Natural killer cell (primary cell): ENCODE measurements around the gene VSX1. TPM values are rescaled to one million over a fixed set of nuclear protein-coding genes. Genes with fewer than 3 reads are reported as not detected.

ENCODE experiments used
- ATAC-seq, 3 donors: fragments of 150-1000 bp in 2 of 3; fragments of 200-7000 bp in 1 of 3; cut with Tn5 transposase; 1 replicate in 1 of 3; 2 replicates in 2 of 3; pipeline ENCODE4 v1.10.0; 2021; ENCODE audit warnings: mild to moderate bottlenecking in 2 of 3, moderate library complexity in 2 of 3
- DNase-seq, 2 donors: peaks; one replicate each; pipeline versions ENCODE4 v3.0.0 to v3.0.0-alpha.2; 2013 to 2021; ENCODE audit warnings: mixed read lengths in 1 of 2
- H3K27ac ChIP-seq: one replicate; pipeline ENCODE4 v1.5.1; 2013; ENCODE audit warnings: mild to moderate bottlenecking, low read length
- H3K27me3 ChIP-seq: one replicate; pipeline ENCODE4 v1.6.1; 2013; ENCODE audit warnings: low read length; ENCODE audit not compliant: control insufficient read depth, insufficient read depth
- H3K36me3 ChIP-seq: one replicate; pipeline ENCODE4 v1.6.1; 2013; ENCODE audit warnings: low read length; ENCODE audit not compliant: control insufficient read depth, insufficient read depth
- H3K4me1 ChIP-seq: one replicate; pipeline ENCODE4 v1.6.1; 2013; ENCODE audit warnings: low read length; ENCODE audit not compliant: control insufficient read depth, insufficient read depth
- H3K4me3 ChIP-seq: one replicate; pipeline ENCODE4 v1.5.1; 2013; ENCODE audit warnings: low read length
- H3K9me3 ChIP-seq: one replicate; pipeline ENCODE4 v1.6.1; 2013; ENCODE audit warnings: low read length; ENCODE audit not compliant: control insufficient read depth, insufficient read depth
- H3K27ac Mint-ChIP-seq, 2 donors: one replicate each; pipeline ENCODE4 v1.8.0; 2022; ENCODE audit warnings: mild to moderate bottlenecking in 2 of 2, mixed read lengths in 2 of 2, moderate library complexity in 1 of 2
- H3K27me3 Mint-ChIP-seq, 2 donors: one replicate each; pipeline ENCODE4 v1.8.0; 2022; ENCODE audit warnings: low read depth in 2 of 2, mixed read lengths in 2 of 2
- H3K36me3 Mint-ChIP-seq: one replicate; pipeline ENCODE4 v1.8.0; 2022; ENCODE audit warnings: mixed read lengths
- H3K4me1 Mint-ChIP-seq, 2 donors: one replicate each; pipeline ENCODE4 v1.8.0; 2022; ENCODE audit warnings: mixed read lengths in 2 of 2
- H3K4me3 Mint-ChIP-seq: one replicate; pipeline ENCODE4 v1.8.0; 2022; ENCODE audit warnings: mild to moderate bottlenecking, moderate library complexity, mixed read lengths
- H3K9me3 Mint-ChIP-seq, 2 donors: one replicate each; pipeline ENCODE4 v1.8.0; 2022; ENCODE audit warnings: mixed read lengths in 2 of 2
- WGBS: methylation state at CpG from one replicate; pipeline ENCODE4 v1.1.7; 2013; ENCODE audit warnings: missing lambda C conversion rate; ENCODE audit not compliant: insufficient coverage; 5-methylcytosine and 5-hydroxymethylcytosine counted together
- intact Hi-C: fragments of 100-400 bp; cut with micrococcal nuclease; formaldehyde crosslinking; loops from one replicate; pipeline ENCODE4 v1.14.2; 2022
- total RNA-seq, 4 donors: library from RNA; stranded (reverse); fragments of 120-200 nt in 1 of 4; gene quantifications; one replicate each; pipeline versions ENCODE4 v1.2.3 to v1.2.4, GENCODE V29; 2013 to 2022
- TF ChIP-seq, protein P1 (sequence below): fragments of 200-600 bp; IDR thresholded peaks from one replicate; pipeline ENCODE4 v1.8.0; 2022; ENCODE audit warnings: antibody characterized with exemption

Gene VSX1
- total RNA-seq, 3 donors from 2014 or later (not counting 1 experiment from before 2014, with no cell fraction given): not detected

DNA sequence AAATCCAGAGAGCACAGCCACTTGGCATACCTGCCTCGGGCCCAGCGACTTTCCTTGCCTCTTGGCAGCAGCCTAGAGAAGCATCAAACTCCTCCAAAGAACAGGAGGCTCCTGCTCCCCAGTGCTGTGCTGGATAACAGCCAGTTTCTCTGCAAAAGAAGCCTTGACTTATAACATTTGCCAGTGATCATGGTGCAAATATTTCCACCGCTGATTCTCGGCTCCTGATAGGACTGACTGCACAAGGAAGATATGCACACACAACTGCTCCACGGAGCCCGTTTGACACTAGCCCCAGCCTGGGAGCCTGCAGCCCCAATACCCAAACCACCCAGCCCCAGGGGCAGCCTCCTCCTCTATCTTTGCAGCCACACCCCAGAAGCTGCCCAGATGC, 41.5 kb downstream of the VSX1 start:
- Mint-ChIP-seq H3K4me1 (peaks cover 53 to 64% of the 10 kb centered on the region in 2 donors), H3K27me3 (no peaks in the 10 kb centered on the region), H3K4me3 (no peak overlapping the region), H3K27ac (peak overlapping the region; percentile 53 to 96), H3K9me3 (no peaks in the 10 kb centered on the region), H3K36me3 (no peaks in the 10 kb centered on the region)
- no peaks in the 10 kb centered on the region for H3K9me3 ChIP-seq
- intact Hi-C loops: no loop called here
- no peak overlapping the region for H3K27ac ChIP-seq
- H3K4me3 ChIP-seq: no peak overlapping the region
- no peaks in the 10 kb centered on the region for H3K27me3 ChIP-seq
- TF ChIP-seq, protein P1, sequence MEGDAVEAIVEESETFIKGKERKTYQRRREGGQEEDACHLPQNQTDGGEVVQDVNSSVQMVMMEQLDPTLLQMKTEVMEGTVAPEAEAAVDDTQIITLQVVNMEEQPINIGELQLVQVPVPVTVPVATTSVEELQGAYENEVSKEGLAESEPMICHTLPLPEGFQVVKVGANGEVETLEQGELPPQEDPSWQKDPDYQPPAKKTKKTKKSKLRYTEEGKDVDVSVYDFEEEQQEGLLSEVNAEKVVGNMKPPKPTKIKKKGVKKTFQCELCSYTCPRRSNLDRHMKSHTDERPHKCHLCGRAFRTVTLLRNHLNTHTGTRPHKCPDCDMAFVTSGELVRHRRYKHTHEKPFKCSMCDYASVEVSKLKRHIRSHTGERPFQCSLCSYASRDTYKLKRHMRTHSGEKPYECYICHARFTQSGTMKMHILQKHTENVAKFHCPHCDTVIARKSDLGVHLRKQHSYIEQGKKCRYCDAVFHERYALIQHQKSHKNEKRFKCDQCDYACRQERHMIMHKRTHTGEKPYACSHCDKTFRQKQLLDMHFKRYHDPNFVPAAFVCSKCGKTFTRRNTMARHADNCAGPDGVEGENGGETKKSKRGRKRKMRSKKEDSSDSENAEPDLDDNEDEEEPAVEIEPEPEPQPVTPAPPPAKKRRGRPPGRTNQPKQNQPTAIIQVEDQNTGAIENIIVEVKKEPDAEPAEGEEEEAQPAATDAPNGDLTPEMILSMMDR: no peak
- WGBS: 91% methylated on average over 6 of the region's 6 CpGs
- H3K4me1 ChIP-seq: peaks cover 76% of the 10 kb centered on the region
- peaks cover 10% of the 10 kb centered on the region for H3K36me3 ChIP-seq
- DNase-seq (no peak), ATAC-seq (no peak)

DNA sequence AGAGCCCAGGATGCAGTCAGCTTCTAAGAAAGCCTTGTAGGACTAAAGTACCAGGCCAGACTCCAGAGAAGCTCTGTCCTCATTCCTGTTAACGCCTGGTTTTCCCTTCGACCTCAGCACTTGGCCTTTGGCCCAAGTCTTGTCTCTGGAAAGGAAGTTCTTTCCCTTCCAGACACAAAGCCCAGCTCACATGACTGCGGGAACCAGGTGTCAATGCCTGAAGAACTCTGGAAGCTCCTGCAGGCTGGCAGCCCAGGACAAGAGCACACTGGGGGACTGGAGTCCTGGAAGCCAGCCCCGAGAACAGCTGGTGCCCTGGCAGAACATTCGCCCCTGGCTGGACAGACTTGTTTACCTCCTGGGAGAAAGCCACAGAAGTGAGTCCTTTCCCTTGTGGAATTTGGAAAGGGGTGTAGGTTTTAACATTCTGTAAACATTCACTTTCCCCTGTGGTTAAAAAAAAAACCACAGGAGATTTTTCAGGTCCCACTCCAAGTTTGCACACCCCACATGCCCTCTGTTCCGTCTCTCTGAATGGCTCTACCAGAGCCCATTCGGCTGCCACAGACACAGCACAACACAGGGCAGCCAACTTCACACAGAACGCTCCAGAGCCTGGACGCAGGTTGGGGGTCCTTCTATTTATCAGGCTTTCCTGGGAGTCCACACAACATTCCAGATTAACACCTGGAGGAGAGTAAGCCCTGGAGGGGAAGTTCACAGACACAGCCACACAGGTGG, 42.1 kb downstream of the VSX1 start:
- Mint-ChIP-seq H3K27ac (peak overlapping the region; percentile 53 to 96), H3K27me3 (no peaks in the 10 kb centered on the region), H3K36me3 (no peaks in the 10 kb centered on the region), H3K4me3 (no peak overlapping the region), H3K4me1 (peaks cover 55 to 66% of the 10 kb centered on the region in 2 donors), H3K9me3 (no peaks in the 10 kb centered on the region)
- Histone ChIP-seq H3K9me3 (no peaks in the 10 kb centered on the region), H3K4me3 (no peak overlapping the region), H3K4me1 (peaks cover 77% of the 10 kb centered on the region), H3K36me3 (peaks cover 7% of the 10 kb centered on the region), H3K27ac (no peak overlapping the region), H3K27me3 (no peaks in the 10 kb centered on the region)
- DNase-seq (no peak), ATAC-seq (no peak)
- intact Hi-C loops: no loop called here
- WGBS: 83% methylated on average over 9 of the region's 9 CpGs
- TF ChIP-seq, protein P1: no peak

DNA sequence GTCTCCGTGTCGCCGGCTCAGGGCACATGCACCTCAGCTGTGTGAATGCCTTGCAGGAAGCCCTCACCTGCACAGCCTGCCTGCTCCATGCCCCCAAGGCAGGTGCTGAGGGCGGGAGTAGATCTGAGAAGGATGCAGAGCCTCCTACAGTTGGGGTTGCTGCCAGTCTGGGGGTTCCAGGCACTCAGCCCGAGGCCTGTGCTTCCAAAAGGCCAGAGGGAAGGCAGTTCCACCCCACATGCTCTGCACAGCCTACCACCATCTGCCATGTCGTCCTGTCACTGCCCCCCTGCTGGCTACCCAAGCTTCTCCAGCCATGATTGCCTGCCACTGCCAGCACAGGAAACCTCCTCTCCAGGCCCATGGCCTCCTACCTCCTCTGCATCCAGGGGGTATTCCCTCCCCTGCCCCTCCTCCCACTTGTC, 43.3 kb downstream of the VSX1 start:
- no peaks in the 10 kb centered on the region for H3K27me3 ChIP-seq
- peaks cover 73% of the 10 kb centered on the region for H3K4me1 ChIP-seq
- H3K4me3 Mint-ChIP-seq: no peak overlapping the region
- no peak for DNase-seq
- H3K4me1 Mint-ChIP-seq: peaks cover 56 to 71% of the 10 kb centered on the region in 2 donors
- no peak overlapping the region for H3K4me3 ChIP-seq
- 95% methylated on average over 6 of the region's 6 CpGs for WGBS
- no peaks in the 10 kb centered on the region for H3K36me3 Mint-ChIP-seq
- H3K27ac Mint-ChIP-seq: peak overlapping the region; percentile 3 to 80
- ATAC-seq: no peak
- H3K9me3 ChIP-seq: no peaks in the 10 kb centered on the region
- H3K27me3 Mint-ChIP-seq: no peaks in the 10 kb centered on the region
- peaks cover 7% of the 10 kb centered on the region for H3K36me3 ChIP-seq
- intact Hi-C loops: no loop called here
- no peaks in the 10 kb centered on the region for H3K9me3 Mint-ChIP-seq
- TF ChIP-seq, protein P1: no peak
- H3K27ac ChIP-seq: no peak overlapping the region

DNA sequence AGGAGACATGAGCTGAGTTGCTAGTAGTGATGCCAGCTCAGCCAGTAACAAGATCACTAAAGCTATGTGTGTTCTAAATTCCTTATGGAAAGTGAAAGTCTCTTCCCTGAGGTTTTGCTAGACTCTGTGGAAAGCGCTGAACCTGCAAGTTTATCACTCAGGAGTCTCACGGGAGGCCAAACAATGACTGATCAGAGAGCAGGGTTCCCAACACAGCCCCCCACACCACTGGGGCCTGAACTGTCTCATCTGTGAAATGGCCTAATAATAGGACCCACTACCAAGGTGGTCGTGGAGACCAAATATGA, 43.9 kb downstream of the VSX1 start:
- peak overlapping the region; percentile 3 to 80 for H3K27ac Mint-ChIP-seq
- WGBS: 74% methylated on average over 3 of the region's 3 CpGs
- Histone ChIP-seq H3K4me3 (no peak overlapping the region), H3K36me3 (peaks cover 7% of the 10 kb centered on the region), H3K27me3 (no peaks in the 10 kb centered on the region), H3K27ac (peak overlapping the region; percentile 15), H3K9me3 (no peaks in the 10 kb centered on the region), H3K4me1 (peaks cover 67% of the 10 kb centered on the region)
- peak overlapping the region; percentile 32 for H3K4me3 Mint-ChIP-seq
- ATAC-seq (no peak), DNase-seq (no peak)
- H3K9me3 Mint-ChIP-seq: no peaks in the 10 kb centered on the region
- H3K27me3 Mint-ChIP-seq: no peaks in the 10 kb centered on the region
- TF ChIP-seq, protein P1: no peak
- peaks cover 57 to 69% of the 10 kb centered on the region in 2 donors for H3K4me1 Mint-ChIP-seq
- no peaks in the 10 kb centered on the region for H3K36me3 Mint-ChIP-seq
- intact Hi-C loops: no loop called here
